Measurements from ENCODE around the gene CDKAL1.

GRCh38 chr6:20998748-20999448 is 464.6 kb downstream of the CDKAL1 start:
- TF ChIP-seq, protein P1, sequence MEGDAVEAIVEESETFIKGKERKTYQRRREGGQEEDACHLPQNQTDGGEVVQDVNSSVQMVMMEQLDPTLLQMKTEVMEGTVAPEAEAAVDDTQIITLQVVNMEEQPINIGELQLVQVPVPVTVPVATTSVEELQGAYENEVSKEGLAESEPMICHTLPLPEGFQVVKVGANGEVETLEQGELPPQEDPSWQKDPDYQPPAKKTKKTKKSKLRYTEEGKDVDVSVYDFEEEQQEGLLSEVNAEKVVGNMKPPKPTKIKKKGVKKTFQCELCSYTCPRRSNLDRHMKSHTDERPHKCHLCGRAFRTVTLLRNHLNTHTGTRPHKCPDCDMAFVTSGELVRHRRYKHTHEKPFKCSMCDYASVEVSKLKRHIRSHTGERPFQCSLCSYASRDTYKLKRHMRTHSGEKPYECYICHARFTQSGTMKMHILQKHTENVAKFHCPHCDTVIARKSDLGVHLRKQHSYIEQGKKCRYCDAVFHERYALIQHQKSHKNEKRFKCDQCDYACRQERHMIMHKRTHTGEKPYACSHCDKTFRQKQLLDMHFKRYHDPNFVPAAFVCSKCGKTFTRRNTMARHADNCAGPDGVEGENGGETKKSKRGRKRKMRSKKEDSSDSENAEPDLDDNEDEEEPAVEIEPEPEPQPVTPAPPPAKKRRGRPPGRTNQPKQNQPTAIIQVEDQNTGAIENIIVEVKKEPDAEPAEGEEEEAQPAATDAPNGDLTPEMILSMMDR (IDR thresholded peaks at IDR 0.05): no peak
- no peak for TF ChIP-seq EP300 (IDR thresholded peaks at IDR 0.05)
